Prostate gland (tissue), 2 donors: ENCODE measurements around the gene SLC24A3.

Experiments used
- CTCF ChIP-seq, 4 experiments: fragments of 200-600 bp in 2 of 4; fragments of 450-650 bp in 2 of 4; sonication (generic) in 2 of 4; IDR thresholded peaks; 1 replicate in 3 of 4; 2 replicates in 1 of 4; pipeline ENCODE4 v1.5.1; 2016 to 2019; ENCODE audit warnings: antibody characterized with exemption in 4 of 4, mild to moderate bottlenecking in 2 of 4, moderate library complexity in 2 of 4
- POLR2A ChIP-seq: fragments of 450-650 bp; IDR thresholded peaks from one replicate; pipeline ENCODE4 v1.6.1; 2016; ENCODE audit warnings: antibody characterized with exemption, mild to moderate bottlenecking
- POLR2AphosphoS5 ChIP-seq: sonication (generic); formaldehyde crosslinking; IDR thresholded peaks from one replicate; pipeline ENCODE4 v1.6.1; 2017; ENCODE audit warnings: antibody characterized with exemption

- TF ChIP-seq CTCF (IDR thresholded peaks at IDR 0.05): no peak
- no peak for TF ChIP-seq POLR2AphosphoS5
- no peak for TF ChIP-seq POLR2A
Observed at GRCh38 chr20:19512886-19513677, 300.6 kb downstream of the SLC24A3 start.
